PC-3 (cell line): ENCODE measurements around the gene CEP152.

Experiments
- CTCF ChIP-seq: fragments of 300-600 bp; sonication (generic); conservative IDR thresholded peaks from 2 replicates; pipeline ENCODE4 v1.5.1; 2017; ENCODE audit warnings: antibody characterized with exemption, low read depth, mild to moderate bottlenecking, low read length
- EZH2 ChIP-seq: fragments of 300-600 bp; sonication (generic); IDR thresholded peaks from one replicate; pipeline ENCODE4 v1.6.1; 2017; ENCODE audit warnings: antibody characterized with exemption, mild to moderate bottlenecking, low read length; ENCODE audit not compliant: unreplicated experiment
- EZH2phosphoT487 ChIP-seq: fragments of 300-600 bp; sonication (generic); IDR thresholded peaks from 2 replicates; pipeline ENCODE4 v1.6.1; 2018; ENCODE audit warnings: mild to moderate bottlenecking, antibody characterized with exemption, low read length, borderline replicate concordance

GRCh38 chr15:48693484-48693883 is 117.4 kb downstream of the CEP152 start:
- TF ChIP-seq EZH2 (no peak), CTCF (no peak), EZH2phosphoT487 (no peak)
